H1 (cell line): ENCODE data around the gene TEX101.

Experiments
- CBX5 ChIP-seq: fragments of 300-800, 300-1000 bp; sonication (generic); IDR thresholded peaks from 2 replicates; pipeline ENCODE4 v1.7.1; 2016; ENCODE audit warnings: antibody characterized with exemption, low read length, low read depth
- POLR2A ChIP-seq, 2 experiments: IDR thresholded peaks; 1 replicate in 1 of 2; 2 replicates in 1 of 2; pipeline ENCODE4 v1.6.1; 2011; ENCODE audit warnings: low read depth in 2 of 2, low read length in 2 of 2, mild to moderate bottlenecking in 2 of 2; ENCODE audit errors: control extremely low read depth in 1 of 2
- POLR2AphosphoS5 ChIP-seq: IDR thresholded peaks from 2 replicates; pipeline ENCODE4 v1.6.1; 2011; ENCODE audit warnings: low read depth, low read length
- RXRA ChIP-seq: IDR thresholded peaks from 2 replicates; pipeline ENCODE4 v1.6.1; 2011; ENCODE audit warnings: low read depth, mild to moderate bottlenecking, low read length, moderate library complexity; ENCODE audit not compliant: insufficient read depth
- TEAD4 ChIP-seq: IDR thresholded peaks from 2 replicates; pipeline ENCODE4 v1.6.1; 2012; ENCODE audit warnings: low read depth, low read length, inconsistent platforms, mixed read lengths
- TF ChIP-seq, protein P1 (sequence below), 3 experiments: IDR thresholded peaks; 1 replicate in 2 of 3; 2 replicates in 1 of 3; pipeline versions ENCODE4 v1.5.1 to v1.6.1; 2011; ENCODE audit warnings: low read length in 3 of 3, mild to moderate bottlenecking in 3 of 3, inconsistent platforms in 2 of 3, low read depth in 1 of 3, moderate library complexity in 1 of 3; ENCODE audit not compliant: insufficient read depth in 1 of 3; ENCODE audit errors: control extremely low read depth in 1 of 3

DNA sequence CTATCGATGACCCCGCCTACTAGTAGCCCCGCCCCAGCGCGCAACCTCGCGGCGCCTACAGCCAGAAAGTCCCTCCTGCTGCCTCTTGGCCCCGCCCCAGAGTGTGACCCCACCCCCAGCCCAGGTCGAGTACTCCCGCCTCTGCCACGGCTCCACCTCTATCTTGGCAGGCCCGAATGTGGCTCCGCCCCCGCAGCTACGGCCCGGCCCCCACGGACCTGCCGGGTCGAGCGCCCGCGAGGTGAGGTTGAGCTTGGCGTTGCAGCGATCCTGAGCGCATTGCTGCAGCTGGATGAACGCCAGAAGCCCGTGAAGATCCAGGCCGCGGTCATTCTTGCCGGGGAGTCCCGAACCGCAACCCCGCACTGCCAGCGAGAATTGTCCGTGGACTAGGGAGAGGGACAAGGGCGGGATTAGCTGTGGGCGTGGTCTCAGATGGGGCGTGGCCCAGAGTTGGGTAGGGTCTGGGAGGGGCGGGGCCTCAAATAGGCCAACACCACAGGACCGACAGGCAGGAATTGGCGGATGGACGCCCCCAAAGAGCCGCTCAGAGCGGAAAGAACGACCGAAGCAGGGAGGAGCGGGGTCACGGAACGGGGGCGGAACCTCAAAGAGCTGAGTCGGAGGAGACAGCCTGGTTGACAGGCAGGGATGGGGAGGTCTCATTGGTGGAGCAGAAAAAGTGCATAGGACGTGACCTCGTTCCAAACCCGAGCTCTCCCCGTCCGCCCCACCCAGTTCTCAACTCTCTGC, 48.9 kb downstream of the TEX101 start:
- TF ChIP-seq POLR2A (IDR thresholded peaks at IDR 0.05; ENCODE audit: control extremely low read depth in 1 of 2, low read depth in 2 of 2, low read length in 2 of 2) (no peak; a peak in 1 of 3 replicates), TEAD4 (no peak), CBX5 (no peak), RXRA (no peak), POLR2AphosphoS5 (no peak)
- TF ChIP-seq, protein P1, sequence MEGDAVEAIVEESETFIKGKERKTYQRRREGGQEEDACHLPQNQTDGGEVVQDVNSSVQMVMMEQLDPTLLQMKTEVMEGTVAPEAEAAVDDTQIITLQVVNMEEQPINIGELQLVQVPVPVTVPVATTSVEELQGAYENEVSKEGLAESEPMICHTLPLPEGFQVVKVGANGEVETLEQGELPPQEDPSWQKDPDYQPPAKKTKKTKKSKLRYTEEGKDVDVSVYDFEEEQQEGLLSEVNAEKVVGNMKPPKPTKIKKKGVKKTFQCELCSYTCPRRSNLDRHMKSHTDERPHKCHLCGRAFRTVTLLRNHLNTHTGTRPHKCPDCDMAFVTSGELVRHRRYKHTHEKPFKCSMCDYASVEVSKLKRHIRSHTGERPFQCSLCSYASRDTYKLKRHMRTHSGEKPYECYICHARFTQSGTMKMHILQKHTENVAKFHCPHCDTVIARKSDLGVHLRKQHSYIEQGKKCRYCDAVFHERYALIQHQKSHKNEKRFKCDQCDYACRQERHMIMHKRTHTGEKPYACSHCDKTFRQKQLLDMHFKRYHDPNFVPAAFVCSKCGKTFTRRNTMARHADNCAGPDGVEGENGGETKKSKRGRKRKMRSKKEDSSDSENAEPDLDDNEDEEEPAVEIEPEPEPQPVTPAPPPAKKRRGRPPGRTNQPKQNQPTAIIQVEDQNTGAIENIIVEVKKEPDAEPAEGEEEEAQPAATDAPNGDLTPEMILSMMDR (IDR thresholded peaks at IDR 0.05; ENCODE audit: control extremely low read depth in 1 of 3, insufficient read depth in 1 of 3, low read depth in 1 of 3, low read length in 3 of 3) = no peak
